Measurements from ENCODE around the gene CYP24A1. TPM values are rescaled to one million over a fixed set of nuclear protein-coding genes. Genes with fewer than 3 reads are reported as not detected.
"Not testable (repeated sequence)": the region's sequence is repeated elsewhere in the genome, so short reads cannot be mapped to it uniquely, and the experiment has no call there.

The CYP24A1 gene
- total and polyA plus RNA-seq, 2 of the 8 experiments (the other 6 are each of a cell fraction or from before 2014, with no cell fraction given): not detected

DNA sequence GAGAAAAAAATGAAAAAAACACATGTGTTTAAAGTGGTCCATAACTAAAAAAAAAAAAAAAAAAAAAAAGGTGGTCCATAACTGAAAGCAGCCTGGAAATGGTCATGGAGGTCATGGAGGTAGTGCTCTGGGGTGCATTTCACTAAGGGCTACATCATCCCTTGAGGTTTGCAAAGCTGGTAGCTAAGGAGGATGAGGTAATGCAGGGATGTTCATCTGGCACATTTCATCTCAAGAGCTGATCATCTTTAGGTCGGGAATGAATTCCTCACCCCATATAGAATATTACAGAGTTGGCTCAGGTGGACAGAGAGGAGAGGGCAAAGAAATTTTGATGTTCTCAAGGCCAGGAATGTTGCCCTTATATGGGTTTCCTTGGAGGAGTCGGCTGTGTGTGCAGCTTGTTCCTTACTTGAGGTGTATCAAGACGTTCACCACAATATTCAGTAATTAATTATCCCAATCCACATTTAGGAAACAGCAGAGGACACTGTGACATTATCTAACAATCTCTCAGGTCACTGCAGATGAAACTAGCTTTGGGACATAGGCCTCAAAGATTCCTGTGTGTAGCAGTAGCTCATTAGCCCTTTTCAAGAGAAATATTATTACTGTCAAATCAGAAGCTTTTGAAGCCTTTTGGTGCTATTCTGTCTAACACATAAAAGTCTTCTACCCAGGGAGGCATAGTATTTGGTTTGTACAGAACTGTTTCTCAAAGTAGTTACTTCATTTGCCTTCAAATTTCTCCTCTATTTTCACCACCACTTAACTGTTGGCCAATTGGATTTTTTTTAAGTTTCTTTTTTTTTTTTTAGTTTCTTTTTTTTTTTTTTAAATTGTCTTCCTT is 46.8 kb downstream of the CYP24A1 start (continued):
- no peak for TF ChIP-seq SAP30 (IDR thresholded peaks at IDR 0.05; ENCODE audit: insufficient read depth, insufficient replicate concordance, low read length)

DNA sequence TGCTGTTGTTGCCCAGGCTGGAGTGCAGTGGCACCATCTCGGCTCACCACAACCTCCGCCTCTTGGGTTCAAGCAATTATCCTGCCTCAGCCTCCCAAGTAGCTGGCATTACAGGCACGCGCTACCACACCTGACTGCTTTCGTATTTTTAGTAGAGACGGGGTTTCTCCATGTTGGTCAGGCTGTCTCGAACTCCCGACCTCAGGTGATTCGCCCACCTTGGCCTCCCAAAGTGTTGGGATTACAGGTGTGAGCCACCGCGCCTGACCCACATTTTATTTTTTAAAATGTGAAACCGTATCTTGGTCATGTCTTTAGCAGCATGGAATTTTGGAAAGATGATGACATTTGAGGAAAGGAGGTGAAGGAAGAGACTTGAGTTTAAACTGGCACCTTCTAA is 47.5 kb downstream of the CYP24A1 start:
- H3K14ac ChIP-seq (ENCODE audit: insufficient read length); H2BK15ac ChIP-seq (ENCODE audit: low read length); H3K79me1 ChIP-seq (ENCODE audit: low read depth, low read length); H4K91ac ChIP-seq (replicated peaks; ENCODE audit: insufficient read length, low read length); H3K4me3 ChIP-seq (ENCODE audit: extremely low read depth in 1 of 4, insufficient read depth in 2 of 4, low read depth in 3 of 4, low read length in 4 of 4); H2AFZ ChIP-seq (ENCODE audit: low read length); H2BK12ac ChIP-seq (ENCODE audit: low read depth, low read length); H4K5ac ChIP-seq (ENCODE audit: insufficient read length, low read depth, low read length); H3K23ac ChIP-seq (ENCODE audit: insufficient read length); DNase-seq (ENCODE audit: low read depth in 1 of 2, low spot score in 2 of 2); H3K9ac ChIP-seq (replicated peaks in 1 of 4; ENCODE audit: extremely low read depth in 1 of 4, low read depth in 3 of 4, low read length in 3 of 4); FAIRE-seq; H4K8ac ChIP-seq (ENCODE audit: extremely low read depth, insufficient read depth, low read length); POLR2A ChIA-PET (ENCODE audit: partially characterized antibody); H3K36me3 ChIP-seq (ENCODE audit: control insufficient read depth in 2 of 4, insufficient read depth in 4 of 4, low read length in 3 of 4); H2BK5ac ChIP-seq (ENCODE audit: low read depth, low read length); H3K9me3 ChIP-seq (ENCODE audit: insufficient read depth in 2 of 2, low read depth in 1 of 2, low read length in 1 of 2); H2BK20ac ChIP-seq (ENCODE audit: low read length); H3K23me2 ChIP-seq (ENCODE audit: low read depth, low read length); H3K27me3 ChIP-seq (replicated peaks in 1 of 4; ENCODE audit: control insufficient read depth in 3 of 4, extremely low read depth in 1 of 4, insufficient read depth in 3 of 4, low read length in 3 of 4); H3K4ac ChIP-seq (replicated peaks; ENCODE audit: insufficient read length, low read depth, low read length); H4K20me1 ChIP-seq (replicated peaks in 1 of 2; ENCODE audit: control insufficient read depth in 1 of 2, insufficient read depth in 2 of 2, low read length in 2 of 2); H2BK120ac ChIP-seq (replicated peaks; ENCODE audit: low read depth, low read length); H3K79me2 ChIP-seq (ENCODE audit: control insufficient read depth in 1 of 2, insufficient read depth in 2 of 2, low read length in 2 of 2); H2AK5ac ChIP-seq (ENCODE audit: low read depth, low read length); H3K4me2 ChIP-seq (ENCODE audit: insufficient read depth in 1 of 2, low read depth in 2 of 2, low read length in 2 of 2); H3K18ac ChIP-seq (ENCODE audit: extremely low read depth, low read length); H3K27ac ChIP-seq (ENCODE audit: low read depth, low read length); H3K56ac ChIP-seq (replicated peaks; ENCODE audit: insufficient read length, low read depth, low read length); H3K4me1 ChIP-seq (replicated peaks in 1 of 4; ENCODE audit: control insufficient read depth in 3 of 4, insufficient read depth in 4 of 4, low read length in 3 of 4): not testable (repeated sequence)
- CTCF ChIA-PET (ENCODE audit: partially characterized antibody): interaction anchor here (1.1 to 1.7 kb wide), 3 partner anchors 21 to 73 kb away, joined by 4 to 11 read pairs (median 4); no protein-coding TSS in a partner anchor
- 93% methylated on average over 12 of the region's 12 CpGs; no CpG with 5 or more reads in 1 of the 2 experiments for whole genome bisulfite sequencing, 2 experiments (ENCODE audit: extremely low coverage in 1 of 2, insufficient coverage in 1 of 2, insufficient read length in 1 of 2, insufficient replicate concordance in 2 of 2, low coverage in 1 of 2, low lambda C conversion rate in 2 of 2, missing lambda C conversion rate in 1 of 2)
